Loucy (cell line): ENCODE data around the gene BCAS3.

Experiments used
- CTCF ChIP-seq: fragments of 200-600 bp; sonication (generic); conservative IDR thresholded peaks from 2 replicates; pipeline ENCODE4 v1.5.1; 2014; ENCODE audit warnings: mild to moderate bottlenecking, antibody characterized with exemption, low read length
- EZH2phosphoT487 ChIP-seq: fragments of 200-600 bp; IDR thresholded peaks from 2 replicates; pipeline ENCODE4 v1.6.1; 2018; ENCODE audit warnings: antibody characterized with exemption, mild to moderate bottlenecking, moderate library complexity, borderline replicate concordance

- no peak for TF ChIP-seq CTCF
- TF ChIP-seq EZH2phosphoT487, result no peak
Measured at GRCh38 chr17:61160789-61161445, 483.3 kb downstream of the BCAS3 start.
